Measurements from ENCODE around the gene MACROD2.

MACROD2 gene

DNA sequence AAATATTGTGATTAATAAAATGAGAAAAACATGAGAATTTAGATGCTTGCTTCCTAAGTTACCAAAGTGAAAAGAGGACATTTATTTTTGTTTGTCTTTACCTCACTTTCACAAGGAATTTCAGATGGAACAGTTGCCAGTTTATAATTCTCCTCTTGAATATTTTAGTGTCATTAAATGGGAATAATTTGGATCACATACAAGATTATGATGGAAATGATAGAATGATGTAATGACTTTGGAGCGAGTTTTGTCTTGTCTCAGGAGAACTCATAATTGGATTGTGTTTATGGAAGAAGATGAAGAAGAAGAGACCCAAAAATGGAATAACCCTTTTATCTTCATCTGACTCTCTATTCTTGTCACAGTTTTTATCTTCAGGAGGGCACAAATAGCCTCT, 515.0 kb downstream of the MACROD2 start:
- in situ Hi-C loops (cut with MboI; ENCODE audit: low sequenced_read_pairs): no loop called here

DNA sequence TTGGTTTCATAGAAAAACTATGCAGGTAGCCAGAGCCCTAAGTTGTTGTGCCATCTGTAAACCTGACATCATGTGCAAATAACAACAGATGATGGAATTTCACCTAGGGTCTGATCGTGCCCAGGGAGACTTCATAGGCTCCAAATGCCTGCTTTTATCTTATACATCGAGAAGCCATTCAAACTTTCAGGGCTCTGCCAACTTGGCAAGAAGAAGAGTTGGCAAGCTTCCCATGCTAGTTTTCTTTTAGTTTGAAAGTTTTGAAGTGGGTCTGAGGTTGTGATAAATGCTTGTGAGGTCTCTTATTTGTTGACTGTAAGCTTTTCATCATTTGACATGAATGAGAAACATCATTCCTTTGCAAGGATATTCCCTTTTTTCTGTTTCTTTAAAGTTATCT, 517.5 kb downstream of the MACROD2 start:
- in situ Hi-C loops (cut with MboI; ENCODE audit: low sequenced_read_pairs): no loop called here

GRCh38 chr20:14518648-14519047, 523.3 kb downstream of the MACROD2 start:
- in situ Hi-C loops (cut with MboI; ENCODE audit: low sequenced_read_pairs): no loop called here

DNA sequence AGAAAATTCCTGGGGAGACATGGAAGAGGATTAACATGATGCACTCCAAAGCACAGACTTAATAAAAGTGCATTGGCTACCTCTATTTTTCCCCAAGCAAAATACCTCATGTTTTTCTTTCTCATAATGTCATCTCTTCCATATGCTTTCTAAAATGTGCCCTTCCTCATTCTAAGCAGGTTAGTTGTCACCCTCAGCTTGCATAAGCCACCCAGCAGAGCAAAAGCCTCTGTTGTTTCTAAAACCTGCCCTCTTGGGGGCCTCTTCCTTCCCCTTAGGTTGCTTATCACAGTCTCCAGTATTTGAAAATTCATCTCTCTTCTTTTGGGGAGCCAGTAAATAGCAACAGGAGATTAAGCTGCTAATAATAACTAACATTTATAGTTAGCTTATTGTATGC, 525.7 kb downstream of the MACROD2 start:
- in situ Hi-C loops (cut with MboI; ENCODE audit: low sequenced_read_pairs): no loop called here

DNA sequence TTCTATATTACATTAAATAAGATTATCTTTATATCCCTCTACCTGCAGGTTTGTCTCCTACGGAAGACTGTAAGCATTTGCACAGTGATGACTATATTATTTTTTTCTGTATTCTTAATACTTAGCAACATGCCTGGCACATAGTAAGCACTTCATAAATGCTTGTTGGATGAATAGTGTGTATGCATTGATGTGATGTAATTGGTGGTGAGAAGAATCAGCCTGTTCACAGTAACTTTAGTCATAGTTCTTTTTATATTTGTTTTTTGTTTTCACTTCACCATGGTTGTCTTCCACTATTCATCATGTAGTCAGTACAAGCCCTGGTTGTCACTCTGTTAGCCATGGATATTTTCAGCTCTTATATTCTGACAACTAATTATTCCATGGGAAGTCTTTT, 526.1 kb downstream of the MACROD2 start:
- in situ Hi-C loops (cut with MboI; ENCODE audit: low sequenced_read_pairs): no loop called here

DNA sequence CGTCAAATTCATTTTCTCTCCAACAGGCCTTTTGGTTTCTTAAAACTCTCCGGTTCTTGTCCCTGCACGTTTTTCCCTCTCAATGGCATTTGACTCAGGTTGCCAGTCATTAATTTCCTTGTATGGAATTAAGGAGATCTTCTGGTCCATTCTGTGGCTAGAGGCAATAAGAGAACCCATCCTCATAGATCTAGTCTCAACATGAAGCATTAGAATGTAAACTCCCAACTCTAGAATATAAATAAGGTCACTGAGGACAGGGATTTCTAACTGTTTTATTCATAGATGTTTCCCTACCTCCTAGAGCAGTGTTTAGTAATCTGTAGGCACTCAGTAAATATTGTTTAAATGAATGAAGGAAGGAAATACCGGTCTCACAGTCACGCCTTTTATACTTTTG, 527.3 kb downstream of the MACROD2 start:
- in situ Hi-C loops (cut with MboI; ENCODE audit: low sequenced_read_pairs): no loop called here

DNA sequence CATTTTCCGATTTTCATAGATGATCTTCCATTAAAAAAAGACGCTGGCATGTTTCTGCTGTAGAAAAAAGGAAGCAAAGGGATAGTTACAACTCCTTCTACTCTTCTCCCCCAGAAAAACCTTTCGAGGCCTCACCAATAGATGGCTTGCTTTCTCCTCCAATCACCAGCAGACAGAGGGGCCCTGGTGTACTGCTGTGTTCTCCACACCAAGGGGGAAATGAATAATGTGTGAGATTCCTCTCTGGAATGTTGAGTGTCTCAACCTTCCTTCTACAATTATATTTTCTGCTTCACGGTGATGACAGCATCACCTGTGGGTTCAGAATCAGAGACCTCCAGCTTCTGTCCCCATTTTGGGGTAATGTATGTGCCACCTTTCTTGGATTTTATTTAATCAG, 527.8 kb downstream of the MACROD2 start:
- in situ Hi-C loops (cut with MboI; ENCODE audit: low sequenced_read_pairs): no loop called here

GRCh38 chr20:14525426-14525825, 530.1 kb downstream of the MACROD2 start:
- in situ Hi-C loops (cut with MboI; ENCODE audit: low sequenced_read_pairs): no loop called here

DNA sequence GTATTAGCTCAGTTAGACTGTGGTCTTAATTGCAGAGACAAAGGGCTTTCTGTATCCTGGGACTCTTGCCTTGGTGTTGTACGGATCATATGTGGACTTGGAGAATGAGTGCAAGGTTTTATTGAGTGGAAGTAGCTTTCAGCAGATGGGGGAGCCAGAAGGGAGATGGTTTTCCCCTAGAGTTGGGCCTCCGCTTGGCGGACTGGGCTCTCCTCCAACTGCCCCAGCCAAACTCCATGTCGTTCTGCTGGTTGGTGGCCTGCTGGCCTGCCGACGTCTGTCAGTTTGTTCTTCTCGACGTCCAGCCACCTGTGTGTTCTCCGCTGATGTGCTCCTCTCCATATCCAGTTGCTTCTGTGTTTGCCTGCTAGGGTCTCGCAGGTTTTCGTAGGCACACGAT, 531.6 kb downstream of the MACROD2 start:
- in situ Hi-C loops (cut with MboI; ENCODE audit: low sequenced_read_pairs): no loop called here

GRCh38 chr20:14531786-14532185, 536.5 kb downstream of the MACROD2 start:
- in situ Hi-C loops (cut with MboI; ENCODE audit: low sequenced_read_pairs): no loop called here

GRCh38 chr20:14536738-14537137, 541.4 kb downstream of the MACROD2 start:
- in situ Hi-C loops (cut with MboI; ENCODE audit: low sequenced_read_pairs): no loop called here

- in situ Hi-C loops (cut with MboI; ENCODE audit: low sequenced_read_pairs): no loop called here
These were observed 543.1 kb downstream of the MACROD2 start for GRCh38 chr20:14538433-14538832.

GRCh38 chr20:14543040-14543439, 547.7 kb downstream of the MACROD2 start:
- in situ Hi-C loops (cut with MboI; ENCODE audit: low sequenced_read_pairs): no loop called here

- in situ Hi-C loops (cut with MboI; ENCODE audit: low sequenced_read_pairs): no loop called here
These were observed 549.4 kb downstream of the MACROD2 start for GRCh38 chr20:14544688-14545087.

DNA sequence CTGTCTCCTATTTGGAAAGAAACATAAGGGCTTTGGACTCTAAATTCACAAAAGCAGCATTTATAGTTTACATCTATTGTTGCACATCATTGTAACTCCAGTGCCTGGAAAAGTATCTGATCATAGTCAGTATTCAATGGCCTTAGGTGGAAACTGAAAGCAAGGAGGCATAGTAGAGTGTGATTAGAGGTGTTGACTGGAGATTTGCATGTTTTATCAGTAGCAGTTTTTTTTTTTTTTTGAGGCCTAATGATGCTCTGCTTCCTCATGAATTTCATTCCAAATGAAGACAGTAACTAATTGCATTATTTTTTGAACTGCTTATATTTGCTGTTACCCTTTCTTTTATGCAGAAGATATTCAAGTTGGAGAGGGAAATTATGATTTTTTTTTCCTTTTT, 555.3 kb downstream of the MACROD2 start:
- in situ Hi-C loops (cut with MboI; ENCODE audit: low sequenced_read_pairs): no loop called here

GRCh38 chr20:14553774-14554534, 558.6 kb downstream of the MACROD2 start:
- in situ Hi-C loops (cut with MboI; ENCODE audit: low sequenced_read_pairs): no loop called here

DNA sequence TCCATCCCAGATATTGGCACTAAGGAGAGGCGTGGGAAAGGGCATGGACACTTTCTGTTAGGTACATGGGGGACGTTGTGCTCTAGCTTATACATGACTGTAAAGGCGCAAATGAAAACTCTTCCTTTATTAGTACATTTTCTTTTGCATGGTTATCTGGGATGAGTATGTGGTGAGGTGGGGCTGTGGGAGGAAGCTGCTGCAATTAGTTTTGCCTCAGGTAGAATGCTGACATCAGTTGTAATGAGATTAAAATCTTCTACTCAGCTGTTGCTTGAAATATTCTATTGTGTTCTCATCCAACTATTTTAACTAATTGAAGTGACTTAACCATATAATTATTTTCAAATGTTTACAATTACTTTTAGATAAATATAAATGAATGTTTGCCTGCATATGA, 560.4 kb downstream of the MACROD2 start:
- in situ Hi-C loops (cut with MboI; ENCODE audit: low sequenced_read_pairs): no loop called here

DNA sequence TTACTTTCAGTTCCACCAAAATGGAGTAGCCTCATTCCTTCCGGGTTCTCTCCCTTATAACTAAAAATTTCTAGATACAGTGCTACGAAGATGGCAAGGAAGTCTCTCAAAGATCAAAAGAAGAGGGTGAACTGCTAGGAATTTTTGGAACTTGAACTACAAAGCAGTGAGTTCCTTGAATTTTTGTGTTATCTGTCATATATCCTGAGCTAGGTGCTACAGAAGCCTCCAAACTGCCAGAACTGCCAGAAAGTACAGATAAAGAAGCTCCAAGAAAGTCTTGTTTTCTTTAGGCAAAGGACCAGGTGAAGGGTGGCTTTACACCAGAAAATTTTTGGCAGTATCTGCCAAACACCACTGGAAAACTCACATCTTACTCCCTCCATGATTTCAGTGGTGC, 560.9 kb downstream of the MACROD2 start:
- in situ Hi-C loops (cut with MboI; ENCODE audit: low sequenced_read_pairs): no loop called here

DNA sequence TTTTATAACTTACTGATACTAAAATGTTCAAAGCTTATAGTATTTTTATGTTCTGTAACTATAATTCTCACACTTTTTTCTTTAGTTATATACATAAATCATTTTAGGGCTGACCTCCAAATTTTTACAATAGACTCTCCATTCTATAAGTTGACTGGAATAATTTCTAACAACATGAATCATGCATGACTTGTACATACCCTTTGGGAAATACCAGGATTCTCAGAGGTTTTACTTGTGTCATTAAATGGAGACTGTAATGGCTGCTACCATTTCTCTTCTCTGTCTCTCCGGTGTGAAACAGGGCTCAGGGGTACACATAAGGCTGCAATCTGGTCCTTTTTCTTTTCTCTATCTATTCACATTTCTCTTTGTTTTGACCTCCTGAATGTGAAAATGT, 564.3 kb downstream of the MACROD2 start:
- in situ Hi-C loops (cut with MboI; ENCODE audit: low sequenced_read_pairs): no loop called here

- in situ Hi-C loops (cut with MboI; ENCODE audit: low sequenced_read_pairs): no loop called here
These were observed 566.5 kb downstream of the MACROD2 start for GRCh38 chr20:14561741-14562221.

DNA sequence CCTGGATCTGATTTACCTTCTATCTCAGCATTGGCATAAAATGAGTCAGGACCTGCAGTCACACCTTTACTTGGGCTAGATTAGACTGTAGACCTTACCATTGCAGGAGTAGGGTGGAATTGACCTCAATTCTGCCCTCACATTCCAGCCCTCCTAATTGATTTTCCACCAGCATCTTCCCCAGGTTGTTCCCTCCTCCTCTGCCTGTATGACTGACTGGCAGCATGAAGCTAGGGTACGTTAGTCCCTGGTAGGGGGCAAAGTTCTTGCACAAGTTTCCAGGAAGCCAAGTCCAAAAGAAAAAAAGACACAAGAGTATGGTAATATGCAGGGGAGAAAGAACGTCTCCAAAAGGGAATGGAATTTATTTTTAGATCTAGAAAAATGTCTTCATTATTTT, 567.7 kb downstream of the MACROD2 start:
- in situ Hi-C loops (cut with MboI; ENCODE audit: low sequenced_read_pairs): no loop called here

- in situ Hi-C loops (cut with MboI; ENCODE audit: low sequenced_read_pairs): no loop called here
These were observed 571.2 kb downstream of the MACROD2 start for GRCh38 chr20:14566505-14566904.

DNA sequence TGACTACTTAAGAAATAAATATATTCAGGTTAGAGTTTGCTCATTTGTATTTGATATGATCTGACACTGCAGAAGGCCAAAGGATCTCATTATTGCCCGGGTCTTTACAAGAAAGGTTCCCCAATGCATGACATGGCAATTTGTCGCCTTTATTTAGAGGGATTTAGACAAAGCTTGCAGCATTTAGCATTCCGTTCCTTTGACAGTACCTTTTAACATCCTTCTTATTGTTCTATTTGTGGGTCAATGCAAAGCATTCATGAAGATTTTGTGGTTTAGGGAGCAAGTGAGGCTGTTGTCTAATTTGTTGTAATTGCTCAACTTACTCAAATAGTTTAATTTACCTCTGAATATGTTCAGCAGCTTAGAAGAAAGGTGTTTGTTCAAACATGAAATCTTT, 572.9 kb downstream of the MACROD2 start:
- in situ Hi-C loops (cut with MboI; ENCODE audit: low sequenced_read_pairs): no loop called here

Data from HL-60/S4 (cell line).